ENCODE results near the gene TRDN. TPM values are rescaled to one million over a fixed set of nuclear protein-coding genes. Genes with fewer than 3 reads are reported as not detected.
"Not testable (repeated sequence)": the region's sequence is repeated elsewhere in the genome, so short reads cannot be mapped to it uniquely, and the experiment has no call there.

The TRDN gene
- total RNA-seq, 5 donors from 2014 or later (not counting 1 experiment from before 2014, with no cell fraction given), result not detected

GRCh38 chr6:123570813-123571684, 65.7 kb downstream of the TRDN start:
- Mint-ChIP-seq H3K27ac (no peak overlapping the region), H3K36me3 (no peaks in the 10 kb centered on the region), H3K4me1 (no peaks in the 10 kb centered on the region), H3K4me3 (no peak overlapping the region), H3K27me3 (no peaks in the 10 kb centered on the region), H3K9me3 (peaks cover 0 to 5% (median 0%) of the 10 kb centered on the region in 3 donors)
- no peaks in the 10 kb centered on the region for H3K27me3 ChIP-seq (replicated peaks in 1 of 2; ENCODE audit: control insufficient read depth in 2 of 2, extremely low read depth in 1 of 2, insufficient read depth in 2 of 2, low read length in 1 of 2)
- ATAC-seq (replicated peaks in 1 of 4) (no peak), DNase-seq (no peak)
- no peaks in the 10 kb centered on the region for H3K9me3 ChIP-seq
- no peak overlapping the region for H3K27ac ChIP-seq (ENCODE audit: low read length)
- ChIA-PET POLR2A (no interaction called here), CTCF (no interaction called here)
- no CpG with 5 or more reads among the region's 7 CpGs for WGBS (ENCODE audit: insufficient coverage)
- H3K4me3 ChIP-seq (ENCODE audit: control insufficient read depth in 1 of 2, extremely low read depth in 1 of 2, low read length in 1 of 2), result no peak overlapping the region
- H3K36me3 ChIP-seq (ENCODE audit: control insufficient read depth in 2 of 2, extremely low read depth in 1 of 2, insufficient read depth in 1 of 2, low read length in 1 of 2), result no peaks in the 10 kb centered on the region
- no peaks in the 10 kb centered on the region for H3K4me1 ChIP-seq (ENCODE audit: control insufficient read depth in 1 of 2, extremely low read depth in 1 of 2, insufficient read depth in 2 of 2, low read length in 2 of 2)

- H3K27ac Mint-ChIP-seq, result no peak overlapping the region
- H3K4me3 ChIP-seq (ENCODE audit: control insufficient read depth in 1 of 2, extremely low read depth in 1 of 2, low read length in 1 of 2), result no peak overlapping the region
- no peaks in the 10 kb centered on the region for H3K36me3 Mint-ChIP-seq
- H3K9me3 Mint-ChIP-seq, result peaks cover 0 to 5% (median 0%) of the 10 kb centered on the region in 3 donors
- DNase-seq, result no peak
- ChIA-PET CTCF (no interaction called here), POLR2A (no interaction called here)
- no peaks in the 10 kb centered on the region for H3K9me3 ChIP-seq
- H3K27me3 Mint-ChIP-seq, result no peaks in the 10 kb centered on the region
- no peaks in the 10 kb centered on the region for H3K4me1 ChIP-seq (ENCODE audit: control insufficient read depth in 1 of 2, extremely low read depth in 1 of 2, insufficient read depth in 2 of 2, low read length in 2 of 2)
- no peak overlapping the region for H3K27ac ChIP-seq (ENCODE audit: low read length)
- no peak for ATAC-seq (replicated peaks in 1 of 4)
- H3K36me3 ChIP-seq (ENCODE audit: control insufficient read depth in 2 of 2, extremely low read depth in 1 of 2, insufficient read depth in 1 of 2, low read length in 1 of 2), result no peaks in the 10 kb centered on the region
- no peak overlapping the region for H3K4me3 Mint-ChIP-seq
- no peaks in the 10 kb centered on the region for H3K27me3 ChIP-seq (replicated peaks in 1 of 2; ENCODE audit: control insufficient read depth in 2 of 2, extremely low read depth in 1 of 2, insufficient read depth in 2 of 2, low read length in 1 of 2)
- H3K4me1 Mint-ChIP-seq, result no peaks in the 10 kb centered on the region
These were observed 67.2 kb downstream of the TRDN start for GRCh38 chr6:123569575-123569974.

- peaks cover 0 to 8% (median 4%) of the 10 kb centered on the region in 3 donors for H3K9me3 Mint-ChIP-seq
- no peaks in the 10 kb centered on the region for H3K4me1 ChIP-seq (ENCODE audit: control insufficient read depth in 1 of 2, extremely low read depth in 1 of 2, insufficient read depth in 2 of 2, low read length in 2 of 2)
- no peak overlapping the region for H3K4me3 Mint-ChIP-seq
- WGBS (ENCODE audit: insufficient coverage), result 89% methylated on average over 6 of the region's 10 CpGs
- H3K36me3 Mint-ChIP-seq, result no peaks in the 10 kb centered on the region
- H3K4me3 ChIP-seq (ENCODE audit: control insufficient read depth in 1 of 2, extremely low read depth in 1 of 2, low read length in 1 of 2), result no peak overlapping the region
- no peak overlapping the region for H3K27ac ChIP-seq (ENCODE audit: low read length)
- POLR2A ChIA-PET, result no interaction called here
- no peak overlapping the region for H3K27ac Mint-ChIP-seq
- no peaks in the 10 kb centered on the region for H3K27me3 Mint-ChIP-seq
- no peak for DNase-seq
- H3K27me3 ChIP-seq (replicated peaks in 1 of 2; ENCODE audit: control insufficient read depth in 2 of 2, extremely low read depth in 1 of 2, insufficient read depth in 2 of 2, low read length in 1 of 2), result no peaks in the 10 kb centered on the region
- no peaks in the 10 kb centered on the region for H3K9me3 ChIP-seq
- no peaks in the 10 kb centered on the region for H3K36me3 ChIP-seq (ENCODE audit: control insufficient read depth in 2 of 2, extremely low read depth in 1 of 2, insufficient read depth in 1 of 2, low read length in 1 of 2)
- H3K4me1 Mint-ChIP-seq, result no peaks in the 10 kb centered on the region
- CTCF ChIA-PET, result no interaction called here
- no peak for ATAC-seq (replicated peaks in 1 of 4)
These were observed 71.2 kb downstream of the TRDN start for GRCh38 chr6:123565529-123565928.

- Mint-ChIP-seq H3K27ac (no peak overlapping the region), H3K36me3 (no peaks in the 10 kb centered on the region), H3K9me3 (peaks cover 0 to 18% (median 4%) of the 10 kb centered on the region in 3 donors), H3K4me1 (no peaks in the 10 kb centered on the region), H3K27me3 (no peaks in the 10 kb centered on the region), H3K4me3 (no peak overlapping the region)
- no peaks in the 10 kb centered on the region for H3K36me3 ChIP-seq (ENCODE audit: control insufficient read depth in 2 of 2, extremely low read depth in 1 of 2, insufficient read depth in 1 of 2, low read length in 1 of 2)
- WGBS (ENCODE audit: insufficient coverage), result no CpG with 5 or more reads among the region's 3 CpGs
- no peaks in the 10 kb centered on the region for H3K27me3 ChIP-seq (replicated peaks in 1 of 2; ENCODE audit: control insufficient read depth in 2 of 2, extremely low read depth in 1 of 2, insufficient read depth in 2 of 2, low read length in 1 of 2)
- POLR2A ChIA-PET, result no interaction called here
- DNase-seq (no peak), ATAC-seq (replicated peaks in 1 of 4) (no peak)
- H3K4me1 ChIP-seq (ENCODE audit: control insufficient read depth in 1 of 2, extremely low read depth in 1 of 2, insufficient read depth in 2 of 2, low read length in 2 of 2), result no peaks in the 10 kb centered on the region
- H3K9me3 ChIP-seq, result no peaks in the 10 kb centered on the region
- H3K4me3 ChIP-seq (ENCODE audit: control insufficient read depth in 1 of 2, extremely low read depth in 1 of 2, low read length in 1 of 2), result no peak overlapping the region
- CTCF ChIA-PET, result no interaction called here
- H3K27ac ChIP-seq (ENCODE audit: low read length), result no peak overlapping the region
These were observed 72.4 kb downstream of the TRDN start for GRCh38 chr6:123564361-123564760.

GRCh38 chr6:123562677-123563076, 74.1 kb downstream of the TRDN start:
- no peak overlapping the region for H3K27ac ChIP-seq (ENCODE audit: low read length)
- no peaks in the 10 kb centered on the region for H3K27me3 ChIP-seq (replicated peaks in 1 of 2; ENCODE audit: control insufficient read depth in 2 of 2, extremely low read depth in 1 of 2, insufficient read depth in 2 of 2, low read length in 1 of 2)
- no peak for ATAC-seq (replicated peaks in 1 of 4)
- no peak for DNase-seq
- POLR2A ChIA-PET, result no interaction called here
- Mint-ChIP-seq H3K27ac (no peak overlapping the region), H3K27me3 (no peaks in the 10 kb centered on the region), H3K36me3 (no peaks in the 10 kb centered on the region), H3K4me3 (no peak overlapping the region), H3K9me3 (peaks cover 0 to 19% (median 8%) of the 10 kb centered on the region in 3 donors), H3K4me1 (no peaks in the 10 kb centered on the region)
- H3K4me1 ChIP-seq (ENCODE audit: control insufficient read depth in 1 of 2, extremely low read depth in 1 of 2, insufficient read depth in 2 of 2, low read length in 2 of 2), result no peaks in the 10 kb centered on the region
- H3K9me3 ChIP-seq, result no peaks in the 10 kb centered on the region
- H3K4me3 ChIP-seq (ENCODE audit: control insufficient read depth in 1 of 2, extremely low read depth in 1 of 2, low read length in 1 of 2), result no peak overlapping the region
- CTCF ChIA-PET, result no interaction called here
- no peaks in the 10 kb centered on the region for H3K36me3 ChIP-seq (ENCODE audit: control insufficient read depth in 2 of 2, extremely low read depth in 1 of 2, insufficient read depth in 1 of 2, low read length in 1 of 2)

GRCh38 chr6:123562264-123562663, 74.5 kb downstream of the TRDN start:
- H3K27me3 ChIP-seq (replicated peaks in 1 of 2; ENCODE audit: control insufficient read depth in 2 of 2, extremely low read depth in 1 of 2, insufficient read depth in 2 of 2, low read length in 1 of 2), result no peaks in the 10 kb centered on the region
- H3K36me3 Mint-ChIP-seq, result no peaks in the 10 kb centered on the region
- DNase-seq (no peak), ATAC-seq (replicated peaks in 1 of 4) (no peak)
- H3K9me3 Mint-ChIP-seq, result peaks cover 0 to 21% (median 8%) of the 10 kb centered on the region in 3 donors
- H3K27ac ChIP-seq (ENCODE audit: low read length), result no peak overlapping the region
- H3K4me3 ChIP-seq (ENCODE audit: control insufficient read depth in 1 of 2, extremely low read depth in 1 of 2, low read length in 1 of 2), result no peak overlapping the region
- no peaks in the 10 kb centered on the region for H3K27me3 Mint-ChIP-seq
- H3K36me3 ChIP-seq (ENCODE audit: control insufficient read depth in 2 of 2, extremely low read depth in 1 of 2, insufficient read depth in 1 of 2, low read length in 1 of 2), result no peaks in the 10 kb centered on the region
- H3K4me1 Mint-ChIP-seq, result no peaks in the 10 kb centered on the region
- no peak overlapping the region for H3K27ac Mint-ChIP-seq
- H3K9me3 ChIP-seq, result no peaks in the 10 kb centered on the region
- ChIA-PET CTCF (no interaction called here), POLR2A (no interaction called here)
- WGBS (ENCODE audit: insufficient coverage), result no CpG with 5 or more reads among the region's 1 CpG
- H3K4me1 ChIP-seq (ENCODE audit: control insufficient read depth in 1 of 2, extremely low read depth in 1 of 2, insufficient read depth in 2 of 2, low read length in 2 of 2), result no peaks in the 10 kb centered on the region
- no peak overlapping the region for H3K4me3 Mint-ChIP-seq

GRCh38 chr6:123559816-123560215, 76.9 kb downstream of the TRDN start:
- WGBS (ENCODE audit: insufficient coverage), result 91% methylated on average over 5 of the region's 5 CpGs
- H3K4me1 ChIP-seq (ENCODE audit: control insufficient read depth in 1 of 2, extremely low read depth in 1 of 2, insufficient read depth in 2 of 2, low read length in 2 of 2); H3K27me3 ChIP-seq (replicated peaks in 1 of 2; ENCODE audit: control insufficient read depth in 2 of 2, extremely low read depth in 1 of 2, insufficient read depth in 2 of 2, low read length in 1 of 2); H3K36me3 ChIP-seq (ENCODE audit: control insufficient read depth in 2 of 2, extremely low read depth in 1 of 2, insufficient read depth in 1 of 2, low read length in 1 of 2); ATAC-seq (replicated peaks in 1 of 4); H3K4me3 Mint-ChIP-seq; H3K27me3 Mint-ChIP-seq; H3K4me1 Mint-ChIP-seq; H3K4me3 ChIP-seq (ENCODE audit: control insufficient read depth in 1 of 2, extremely low read depth in 1 of 2, low read length in 1 of 2); H3K36me3 Mint-ChIP-seq; H3K9me3 ChIP-seq; DNase-seq; H3K27ac ChIP-seq (ENCODE audit: low read length); POLR2A ChIA-PET; H3K27ac Mint-ChIP-seq; CTCF ChIA-PET: not testable (repeated sequence)
- H3K9me3 Mint-ChIP-seq, result peaks cover 0 to 26% (median 8%) of the 10 kb centered on the region in 3 donors
